Subcutaneous adipose tissue (tissue), 4 donors: Measurements from ENCODE around the gene FAF2. TPM values are rescaled to one million over a fixed set of nuclear protein-coding genes. Genes with fewer than 3 reads are reported as not detected.

Experiments
- total RNA-seq, 4 donors: library from RNA; depleted of rRNA; stranded (reverse); fragments of >200 nt; gene quantifications; one replicate each; pipeline ENCODE4 v1.1.0, GENCODE V29; 2016
- TF ChIP-seq, protein P1 (sequence below): fragments of 450-650 bp; IDR thresholded peaks from one replicate; pipeline ENCODE4 v1.5.1; 2016; ENCODE audit warnings: low read depth, mild to moderate bottlenecking, control low read depth, antibody characterized with exemption, moderate library complexity

The FAF2 gene
- total RNA-seq, 4 donors from 2014 or later: 21.9 to 32.3 (median 23.9) TPM

DNA sequence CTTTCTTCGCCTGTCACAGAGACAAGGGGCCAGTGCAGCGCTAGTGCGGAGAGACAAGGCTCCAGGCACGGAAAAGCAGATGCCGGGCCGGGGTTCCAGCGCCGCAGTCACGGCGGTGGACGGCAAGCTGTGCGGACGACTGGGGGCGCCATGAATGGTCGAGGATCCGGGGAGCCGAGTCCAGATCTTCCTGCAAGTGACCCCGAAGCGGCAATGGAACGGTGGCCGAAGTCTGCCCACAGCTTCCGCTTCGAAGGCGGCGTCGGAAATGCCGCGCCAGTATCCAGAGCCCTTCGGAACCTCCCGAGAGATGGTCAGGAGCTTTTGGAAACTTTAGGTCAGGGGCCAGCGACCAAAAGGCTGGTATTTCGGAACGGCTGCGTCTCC, 601 bp upstream of the FAF2 start:
- TF ChIP-seq, protein P1, sequence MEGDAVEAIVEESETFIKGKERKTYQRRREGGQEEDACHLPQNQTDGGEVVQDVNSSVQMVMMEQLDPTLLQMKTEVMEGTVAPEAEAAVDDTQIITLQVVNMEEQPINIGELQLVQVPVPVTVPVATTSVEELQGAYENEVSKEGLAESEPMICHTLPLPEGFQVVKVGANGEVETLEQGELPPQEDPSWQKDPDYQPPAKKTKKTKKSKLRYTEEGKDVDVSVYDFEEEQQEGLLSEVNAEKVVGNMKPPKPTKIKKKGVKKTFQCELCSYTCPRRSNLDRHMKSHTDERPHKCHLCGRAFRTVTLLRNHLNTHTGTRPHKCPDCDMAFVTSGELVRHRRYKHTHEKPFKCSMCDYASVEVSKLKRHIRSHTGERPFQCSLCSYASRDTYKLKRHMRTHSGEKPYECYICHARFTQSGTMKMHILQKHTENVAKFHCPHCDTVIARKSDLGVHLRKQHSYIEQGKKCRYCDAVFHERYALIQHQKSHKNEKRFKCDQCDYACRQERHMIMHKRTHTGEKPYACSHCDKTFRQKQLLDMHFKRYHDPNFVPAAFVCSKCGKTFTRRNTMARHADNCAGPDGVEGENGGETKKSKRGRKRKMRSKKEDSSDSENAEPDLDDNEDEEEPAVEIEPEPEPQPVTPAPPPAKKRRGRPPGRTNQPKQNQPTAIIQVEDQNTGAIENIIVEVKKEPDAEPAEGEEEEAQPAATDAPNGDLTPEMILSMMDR: no peak

DNA sequence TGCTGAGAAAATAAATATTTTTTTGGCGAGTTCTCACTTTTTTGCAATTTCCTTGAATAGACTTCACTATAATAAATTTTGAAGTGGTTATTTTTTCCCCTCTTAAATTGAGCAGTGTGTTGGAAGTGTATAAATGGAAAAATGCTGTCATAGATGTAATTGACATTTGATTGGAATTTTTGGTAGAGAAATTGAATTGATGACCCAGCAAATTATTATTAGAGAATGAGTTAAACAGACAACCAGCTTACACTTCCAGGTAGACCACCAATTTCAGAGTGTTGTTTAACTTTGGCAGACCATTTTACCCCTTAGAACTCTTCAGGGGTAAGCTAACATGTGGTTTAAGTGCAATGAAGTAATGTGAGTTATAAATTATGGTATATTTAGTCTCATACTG, 1.9 kb downstream of the FAF2 start:
- TF ChIP-seq, protein P1: no peak

DNA sequence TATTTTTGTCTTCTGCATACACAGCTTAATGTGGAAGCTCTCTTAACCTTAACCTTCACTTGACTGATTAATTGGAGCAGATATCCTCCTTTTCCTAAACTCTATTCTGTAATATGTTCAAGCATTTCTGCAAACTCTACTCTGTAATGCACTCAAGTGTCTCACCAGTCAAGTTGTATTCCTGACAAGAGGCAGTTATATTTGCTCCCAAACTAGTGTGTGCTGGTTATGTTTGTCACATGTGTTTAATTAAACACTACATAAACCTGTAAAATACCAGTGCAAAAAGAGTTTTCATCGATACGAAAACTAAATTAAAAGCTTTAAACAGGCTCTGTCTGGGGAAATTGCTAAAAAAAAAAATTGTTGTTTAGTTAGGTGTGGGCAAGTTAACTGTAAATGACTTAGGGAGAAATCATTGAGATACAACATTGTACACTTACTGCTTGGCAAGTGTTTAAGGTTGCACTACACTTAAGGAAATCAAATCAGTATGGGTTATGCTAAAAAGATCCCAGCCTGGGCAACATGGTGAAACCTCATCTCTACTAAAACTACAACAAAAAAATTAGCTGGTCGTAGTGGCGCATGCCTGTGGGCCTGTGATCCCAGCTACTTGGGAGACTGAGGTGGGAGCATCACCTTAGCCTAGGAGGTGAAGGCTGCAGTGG, 6.7 kb downstream of the FAF2 start:
- TF ChIP-seq, protein P1: no peak

DNA sequence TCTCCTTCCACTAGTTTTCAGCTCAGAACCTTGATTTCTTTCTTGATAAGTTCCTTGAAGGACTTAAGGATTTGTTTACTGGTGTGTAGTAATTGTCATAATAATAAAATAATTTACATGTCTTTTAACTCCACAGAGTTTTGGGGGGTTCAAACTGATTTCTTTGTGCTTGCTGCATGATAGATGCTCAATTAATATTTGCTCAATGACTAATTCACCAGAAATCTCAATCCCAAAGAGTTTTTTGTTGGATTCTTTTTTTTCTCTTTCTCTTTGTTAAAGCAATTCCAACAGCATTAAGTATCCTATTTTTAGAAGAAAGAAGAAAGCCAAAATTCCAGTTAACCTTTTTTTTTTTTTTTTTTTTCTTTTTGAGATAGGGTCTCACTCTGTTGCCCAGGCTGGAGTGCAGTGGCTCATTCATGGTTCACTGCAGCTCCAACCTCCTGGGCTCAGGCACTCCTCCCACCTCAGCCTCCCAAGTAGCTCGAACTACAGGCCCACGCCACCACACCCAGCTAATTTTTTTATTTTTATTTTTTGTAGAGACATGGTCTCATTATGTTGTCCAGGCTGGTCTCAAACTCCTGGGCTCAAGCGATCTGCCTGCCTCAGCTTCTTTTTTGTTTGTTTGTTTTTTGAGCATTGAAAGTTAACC, 10.8 kb downstream of the FAF2 start:
- TF ChIP-seq, protein P1: no peak

DNA sequence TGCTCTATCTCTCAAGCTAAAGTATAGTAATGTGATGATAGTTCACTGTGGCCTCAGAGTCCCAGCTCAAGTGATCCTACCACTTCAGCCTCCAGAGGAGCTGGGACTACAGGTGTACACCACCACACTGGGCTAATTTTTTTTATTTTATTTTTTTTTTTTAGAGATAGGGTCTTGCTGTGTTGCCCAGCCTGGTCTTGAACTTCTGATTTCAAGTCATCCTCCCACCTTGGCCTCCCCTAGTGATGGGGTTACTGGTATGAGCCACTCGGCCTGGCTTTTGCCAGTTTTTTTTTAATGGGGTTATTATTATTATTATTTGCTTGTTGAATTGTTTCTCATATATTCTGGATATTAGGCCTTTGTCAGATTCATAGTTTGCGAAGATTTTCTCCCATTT, 13.2 kb downstream of the FAF2 start:
- TF ChIP-seq, protein P1: no peak

DNA sequence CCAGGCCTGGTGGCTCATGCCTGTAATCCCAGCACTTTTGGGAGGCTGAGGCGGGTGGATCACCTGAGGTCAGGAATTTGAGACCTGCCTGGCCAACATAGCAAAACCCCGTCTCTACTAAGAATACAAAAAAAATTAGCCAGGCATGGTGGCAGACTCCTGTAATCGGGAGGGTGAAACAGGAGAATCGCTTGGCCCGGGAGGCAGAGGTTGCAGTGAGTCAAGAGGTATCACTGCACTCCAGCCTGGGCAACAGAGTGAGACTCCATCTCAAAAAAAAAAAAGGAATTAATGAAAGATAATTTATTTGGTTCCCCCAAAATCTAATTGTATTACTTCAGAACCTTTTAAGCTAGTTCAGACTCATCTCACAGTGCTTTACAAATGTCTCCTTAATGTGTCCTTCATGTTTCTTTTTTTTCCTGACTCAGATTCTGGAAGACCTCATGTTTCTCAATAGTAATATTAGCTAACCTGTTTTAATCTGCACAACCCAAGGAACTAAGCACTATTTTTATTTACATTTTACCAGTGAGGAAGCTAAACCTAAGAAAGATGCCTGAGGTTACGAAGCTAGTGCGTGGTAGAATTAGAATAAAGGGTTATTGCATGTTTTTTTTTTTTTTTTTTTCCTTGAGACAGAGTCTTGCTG, 15.1 kb downstream of the FAF2 start:
- TF ChIP-seq, protein P1: no peak

DNA sequence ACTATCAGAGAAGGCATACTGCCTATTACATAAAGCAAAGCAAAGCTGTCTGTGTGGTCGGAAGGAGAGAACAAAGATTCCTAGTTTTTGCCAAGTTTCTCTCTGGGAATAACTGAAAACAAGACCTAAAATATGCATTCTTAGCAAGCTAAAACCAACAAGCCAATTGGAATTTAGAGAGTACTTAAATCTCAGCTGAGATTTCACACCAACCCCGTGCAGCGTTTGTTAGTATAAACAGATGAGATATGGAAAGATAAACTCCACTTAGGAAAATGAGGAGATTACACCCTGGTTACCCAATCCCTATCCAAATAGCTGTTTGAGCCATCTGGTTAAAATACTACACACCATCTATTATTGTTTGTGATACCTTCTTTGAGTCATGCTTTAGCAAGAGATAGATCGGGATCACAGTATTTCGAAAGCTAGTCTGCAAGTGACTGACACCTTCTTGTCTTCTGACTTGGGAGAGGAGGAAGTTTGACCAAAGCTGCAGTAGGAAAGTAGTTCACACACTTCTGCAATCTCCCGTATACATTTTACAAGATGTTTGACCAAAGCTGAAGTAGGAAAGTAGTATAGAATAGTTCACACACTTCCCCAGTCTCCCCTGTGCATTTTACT, 18.2 kb downstream of the FAF2 start:
- TF ChIP-seq, protein P1: no peak
